Ovary (tissue), 3 donors: ENCODE data around the gene MIGA1.

Experiments used
- EP300 ChIP-seq: sonication (generic); formaldehyde crosslinking; IDR thresholded peaks from one replicate; pipeline ENCODE4 v1.6.1; 2017; ENCODE audit warnings: antibody characterized with exemption
- POLR2A ChIP-seq: fragments of 450-650 bp; IDR thresholded peaks from one replicate; pipeline ENCODE4 v1.6.1; 2017; ENCODE audit warnings: antibody characterized with exemption, mild to moderate bottlenecking, moderate library complexity
- TF ChIP-seq, protein P1 (sequence below), 3 donors: fragments of 450-650 bp in 2 of 3; fragments of 200-600 bp in 1 of 3; IDR thresholded peaks; one replicate each; pipeline versions ENCODE4 v1.5.1 to v1.8.0; 2016 to 2022; ENCODE audit warnings: antibody characterized with exemption in 3 of 3, mild to moderate bottlenecking in 1 of 3
- donor health status: DM: no; HTN: no; CAD: no.

DNA sequence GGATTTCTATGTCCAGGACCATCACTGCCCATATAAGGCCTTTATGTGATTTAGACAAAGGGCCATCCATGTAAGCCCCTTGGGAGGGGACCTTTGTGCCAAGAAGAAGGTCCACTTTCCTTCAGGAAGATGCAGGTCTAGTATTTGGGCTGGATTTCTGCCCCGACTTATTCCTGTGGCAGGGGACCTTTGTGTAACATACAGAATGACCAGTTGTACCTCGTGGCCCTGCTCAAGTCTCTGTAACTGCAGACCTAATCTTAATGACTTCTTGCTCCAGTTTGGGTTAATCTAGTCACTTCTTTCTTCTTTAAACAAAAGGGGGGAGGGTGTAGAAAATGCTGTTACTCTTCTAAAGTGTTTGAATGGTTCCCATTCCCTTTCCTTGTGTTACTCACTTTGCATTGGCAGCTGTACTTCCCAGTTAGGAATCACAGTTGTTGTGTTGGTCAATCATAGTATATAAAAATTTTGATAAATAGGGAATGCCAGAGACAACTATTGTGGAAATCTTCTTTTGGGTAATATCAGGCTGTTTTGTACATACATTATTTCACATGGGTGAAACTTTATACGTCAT lies 54.2 kb downstream of the MIGA1 start:
- no peak for TF ChIP-seq EP300
- TF ChIP-seq, protein P1, sequence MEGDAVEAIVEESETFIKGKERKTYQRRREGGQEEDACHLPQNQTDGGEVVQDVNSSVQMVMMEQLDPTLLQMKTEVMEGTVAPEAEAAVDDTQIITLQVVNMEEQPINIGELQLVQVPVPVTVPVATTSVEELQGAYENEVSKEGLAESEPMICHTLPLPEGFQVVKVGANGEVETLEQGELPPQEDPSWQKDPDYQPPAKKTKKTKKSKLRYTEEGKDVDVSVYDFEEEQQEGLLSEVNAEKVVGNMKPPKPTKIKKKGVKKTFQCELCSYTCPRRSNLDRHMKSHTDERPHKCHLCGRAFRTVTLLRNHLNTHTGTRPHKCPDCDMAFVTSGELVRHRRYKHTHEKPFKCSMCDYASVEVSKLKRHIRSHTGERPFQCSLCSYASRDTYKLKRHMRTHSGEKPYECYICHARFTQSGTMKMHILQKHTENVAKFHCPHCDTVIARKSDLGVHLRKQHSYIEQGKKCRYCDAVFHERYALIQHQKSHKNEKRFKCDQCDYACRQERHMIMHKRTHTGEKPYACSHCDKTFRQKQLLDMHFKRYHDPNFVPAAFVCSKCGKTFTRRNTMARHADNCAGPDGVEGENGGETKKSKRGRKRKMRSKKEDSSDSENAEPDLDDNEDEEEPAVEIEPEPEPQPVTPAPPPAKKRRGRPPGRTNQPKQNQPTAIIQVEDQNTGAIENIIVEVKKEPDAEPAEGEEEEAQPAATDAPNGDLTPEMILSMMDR (IDR thresholded peaks at IDR 0.05): no peak
- TF ChIP-seq POLR2A: no peak
